ENCODE measurements around the gene NMNAT3. TPM values are rescaled to one million over a fixed set of nuclear protein-coding genes. Genes with fewer than 3 reads are reported as not detected.
"Not testable (repeated sequence)": the region's sequence is repeated elsewhere in the genome, so short reads cannot be mapped to it uniquely, and the experiment has no call there.

The NMNAT3 gene
- polyA plus RNA-seq, 5 donors, result 5.0 to 6.8 (median 6.3) TPM

- DNase-seq, result no peak
These were observed 39.3 kb downstream of the NMNAT3 start for GRCh38 chr3:139638518-139638917.

GRCh38 chr3:139636511-139636910 is 41.3 kb downstream of the NMNAT3 start:
- peak; percentile 17 to 24 for DNase-seq

DNA sequence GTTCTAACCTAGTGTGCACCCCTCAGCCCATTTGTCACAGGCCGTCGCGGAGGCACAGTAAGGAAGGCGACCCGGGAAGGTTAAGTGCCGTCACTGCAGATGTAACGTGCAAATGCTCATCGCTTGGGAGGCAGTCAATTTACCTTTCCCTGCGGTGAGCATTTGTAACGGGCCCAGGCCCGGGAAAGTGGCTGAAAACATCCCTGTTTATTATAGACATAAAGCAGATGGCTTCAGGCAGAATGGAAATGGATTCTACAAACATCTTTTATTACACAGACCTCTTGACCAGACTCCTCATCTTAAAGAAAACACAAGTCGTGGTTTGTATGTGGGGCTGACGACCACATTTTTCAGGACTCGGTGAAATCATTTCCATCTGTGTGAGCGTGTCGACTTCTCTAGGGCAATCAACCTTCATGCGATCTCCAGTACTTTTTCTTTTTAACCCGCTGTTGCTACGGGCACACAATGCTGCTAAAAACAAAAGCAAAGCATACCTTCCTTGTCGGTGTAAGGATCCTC is 43.6 kb downstream of the NMNAT3 start:
- DNase-seq, result no peak

DNA sequence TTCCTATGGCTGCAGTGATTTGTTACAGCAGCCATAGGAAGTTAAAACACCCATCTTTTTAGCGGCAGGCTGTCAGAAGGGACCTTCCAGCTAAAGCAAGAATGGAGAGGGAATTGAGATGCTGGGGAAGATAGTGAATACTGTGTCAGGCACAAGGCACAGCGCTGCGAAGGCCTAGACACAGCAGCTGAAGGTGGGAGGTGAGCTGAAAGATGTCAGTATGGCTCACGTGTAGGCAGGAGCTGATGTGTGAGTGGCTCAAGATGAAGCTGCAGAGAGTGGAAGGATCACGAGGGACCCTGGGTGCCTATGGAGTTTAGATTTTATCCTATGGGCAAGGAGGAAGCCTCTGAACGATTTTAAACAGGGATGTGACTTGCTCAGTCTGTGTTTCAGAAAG is 44.3 kb downstream of the NMNAT3 start:
- DNase-seq, result no peak

DNA sequence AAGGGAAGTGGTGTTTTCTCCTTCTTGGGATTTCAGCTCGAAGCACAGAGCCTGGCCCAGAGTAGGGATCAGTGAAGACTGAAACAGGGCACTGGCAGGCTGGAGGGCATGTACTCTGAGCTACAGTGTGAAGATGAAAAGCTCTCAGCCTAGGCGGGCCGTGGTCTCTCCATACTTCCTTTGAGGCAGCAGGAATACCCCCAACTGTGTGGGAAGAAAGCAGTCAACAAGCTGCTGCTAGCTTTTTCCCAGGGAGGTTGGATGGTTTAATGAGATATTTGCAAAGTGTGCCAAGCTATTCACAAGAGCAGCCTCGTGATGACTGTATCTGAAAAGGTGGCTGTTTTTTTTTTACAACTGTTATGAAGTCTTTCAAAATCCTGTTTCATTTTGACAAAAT is 47.2 kb downstream of the NMNAT3 start:
- DNase-seq, result no peak

- no peak for DNase-seq
These were observed 48.7 kb downstream of the NMNAT3 start for GRCh38 chr3:139629033-139629432.

GRCh38 chr3:139627759-139628158 is 50.0 kb downstream of the NMNAT3 start:
- DNase-seq, result no peak

GRCh38 chr3:139620438-139620837 is 57.3 kb downstream of the NMNAT3 start:
- DNase-seq, result no peak

DNA sequence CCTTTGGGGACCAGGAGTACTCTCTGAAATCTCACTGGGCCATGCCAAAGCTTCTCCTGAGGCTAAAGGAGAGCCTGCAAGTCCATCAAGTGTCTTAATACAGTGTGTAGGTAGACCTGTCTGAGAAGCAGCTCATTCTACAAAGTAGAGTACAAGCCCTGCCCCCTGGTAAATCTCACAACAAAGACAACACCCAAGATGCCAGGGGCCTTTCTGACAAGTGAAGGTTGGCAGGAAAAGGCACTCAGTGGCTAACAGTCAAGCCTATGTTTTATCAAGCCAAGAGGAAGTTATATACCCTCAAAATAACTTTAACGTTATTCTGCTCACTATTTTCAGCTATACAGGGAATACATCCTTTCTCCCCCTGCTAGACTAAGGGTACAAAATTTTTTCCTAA is 58.3 kb downstream of the NMNAT3 start:
- DNase-seq, result no peak

GRCh38 chr3:139617672-139618268 is 60.0 kb downstream of the NMNAT3 start:
- DNase-seq, result no peak

- DNase-seq, result no peak
These were observed 66.2 kb downstream of the NMNAT3 start for GRCh38 chr3:139611528-139611927.

DNA sequence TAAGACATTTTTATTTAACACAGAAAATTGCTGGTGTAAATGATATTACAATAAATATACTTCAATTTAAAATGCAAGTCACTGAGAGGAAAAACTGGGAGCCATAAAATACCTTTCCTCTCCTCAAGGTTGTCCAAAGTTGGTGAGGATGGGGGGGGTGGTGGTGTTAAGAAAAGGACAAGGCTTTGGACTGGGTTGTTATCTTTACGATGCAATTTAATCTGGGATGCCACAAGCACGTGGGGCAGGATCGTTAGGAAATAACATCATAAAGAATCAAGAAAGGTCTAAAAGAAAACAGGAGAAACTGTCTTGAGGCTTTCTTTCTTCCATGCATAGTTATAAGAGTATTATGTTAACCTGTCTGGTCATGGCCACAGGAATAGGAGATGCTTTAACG is 66.9 kb downstream of the NMNAT3 start:
- DNase-seq, result no peak

DNA sequence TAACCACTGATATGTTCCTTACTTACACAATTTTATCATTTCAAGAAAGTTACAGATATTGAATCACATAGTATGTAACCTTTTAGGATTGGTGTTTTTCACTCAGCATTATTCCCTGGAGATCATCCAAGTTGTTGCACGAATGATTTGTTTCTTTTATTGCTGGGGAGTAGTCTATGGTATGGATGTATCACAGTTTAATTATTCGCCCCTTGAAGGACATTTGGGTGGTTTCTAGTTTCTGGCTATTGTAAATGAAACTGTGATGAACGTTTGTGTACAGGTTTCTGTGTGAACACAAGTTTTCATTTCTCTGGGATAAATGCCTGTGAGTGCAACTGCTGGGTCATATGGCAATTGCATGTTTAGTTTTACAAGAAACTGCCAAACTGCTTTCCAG is 68.8 kb downstream of the NMNAT3 start:
- no peak for DNase-seq

DNA sequence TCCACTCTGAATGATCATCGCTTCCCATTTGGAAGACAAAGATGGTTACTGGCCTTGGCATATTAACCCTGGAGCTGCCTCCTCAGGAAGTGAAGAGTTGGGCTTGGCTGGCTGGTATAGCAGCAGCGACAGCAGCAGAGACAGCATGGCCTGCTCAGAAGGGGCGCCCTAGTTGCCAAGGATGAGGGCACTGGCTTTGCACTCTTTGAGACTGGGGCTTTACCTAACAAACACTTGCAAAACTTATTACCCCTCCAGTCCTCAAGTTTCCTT is 69.7 kb downstream of the NMNAT3 start:
- DNase-seq, result no peak

DNA sequence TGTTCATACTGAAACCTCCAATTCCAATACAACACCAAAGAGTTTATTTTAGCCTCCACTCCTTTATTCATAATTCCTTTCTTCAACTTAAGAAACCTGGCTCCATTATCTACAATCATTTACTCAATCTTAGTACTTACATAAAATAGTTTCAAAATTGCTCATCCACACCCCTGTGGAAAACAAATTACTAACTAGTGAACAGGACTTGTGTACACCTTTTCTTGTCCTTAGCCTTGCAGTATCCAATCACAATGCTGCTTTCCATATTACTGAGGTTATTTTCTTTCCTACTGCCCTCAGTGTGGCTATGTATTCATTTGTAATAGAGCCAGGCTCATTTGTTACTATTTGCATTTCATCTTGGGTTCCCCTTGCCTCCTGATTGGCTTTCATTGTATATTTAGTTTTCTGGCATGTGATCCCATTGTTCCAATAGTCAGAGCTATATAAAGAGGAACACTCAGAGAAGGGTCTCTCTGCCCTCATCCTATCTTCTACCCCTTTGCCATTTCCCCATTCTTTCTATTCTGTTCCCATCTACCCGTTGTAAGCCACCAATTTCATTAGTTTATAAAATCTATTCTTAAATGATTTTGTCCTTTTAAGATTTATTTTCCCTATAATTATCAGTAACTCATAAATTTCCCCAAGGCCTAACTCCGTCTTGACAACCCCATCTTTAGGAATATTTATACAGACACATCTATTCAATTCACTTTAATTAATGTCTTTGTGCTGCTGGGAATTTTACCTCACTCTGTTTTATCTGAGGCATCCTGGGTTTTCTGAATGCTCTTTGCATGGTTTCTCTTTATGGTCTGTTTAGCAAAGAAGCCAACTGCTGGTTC is 70.3 kb downstream of the NMNAT3 start:
- no peak for DNase-seq

DNA sequence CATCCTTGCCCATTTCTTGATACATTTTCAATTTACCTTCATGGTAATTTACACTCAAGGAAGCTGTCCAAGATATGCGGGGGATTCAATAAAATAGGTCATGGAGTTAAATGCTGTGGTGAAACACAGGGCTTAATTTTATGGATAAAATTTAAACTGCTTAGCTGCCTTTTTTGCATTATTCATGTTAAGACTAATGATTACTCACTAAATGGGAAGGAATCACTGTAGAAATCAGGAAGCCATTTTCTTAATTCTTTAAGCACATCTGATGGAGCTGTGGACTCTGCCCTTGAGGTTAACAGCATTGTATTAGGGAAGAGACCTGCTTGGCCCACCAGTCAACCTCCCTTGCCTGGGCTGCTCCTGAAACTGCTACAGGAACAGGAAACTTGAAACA is 75.8 kb downstream of the NMNAT3 start:
- no peak for DNase-seq

DNA sequence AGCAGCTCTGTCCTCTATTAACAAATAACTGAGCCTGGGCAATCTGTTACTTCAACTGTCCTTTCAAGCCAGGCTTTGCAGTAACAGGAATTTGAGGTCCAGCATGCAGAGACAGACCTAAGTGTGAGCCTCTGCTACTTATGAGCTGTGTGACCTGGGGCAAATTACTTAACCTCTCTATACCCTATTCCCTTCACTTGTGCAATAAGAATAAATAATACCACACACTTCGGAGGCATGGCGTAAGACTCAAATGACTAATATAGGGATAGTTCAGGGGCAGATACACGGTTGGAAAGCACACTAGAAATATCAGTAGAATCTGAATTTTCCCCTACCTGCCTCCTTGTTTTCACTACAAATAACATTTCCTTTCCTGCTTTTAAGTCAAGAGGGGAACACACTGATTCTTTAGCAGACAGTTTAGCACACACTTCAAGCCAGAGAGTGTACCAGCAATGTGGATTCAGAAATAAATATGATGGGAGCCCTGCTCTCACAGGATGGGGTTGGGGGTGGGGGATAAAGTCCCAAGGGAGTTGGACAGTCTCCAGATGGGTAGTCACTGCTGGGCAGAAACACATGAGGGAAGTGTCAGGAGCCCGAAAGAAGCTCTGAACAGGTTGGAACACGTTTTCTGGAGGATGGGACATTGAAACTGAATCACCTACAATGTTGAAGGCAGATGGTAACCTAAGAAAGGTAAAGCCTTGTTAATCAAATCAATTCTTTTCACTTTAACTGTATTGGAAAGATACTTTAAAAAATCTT is 76.4 kb downstream of the NMNAT3 start:
- no peak for DNase-seq

DNA sequence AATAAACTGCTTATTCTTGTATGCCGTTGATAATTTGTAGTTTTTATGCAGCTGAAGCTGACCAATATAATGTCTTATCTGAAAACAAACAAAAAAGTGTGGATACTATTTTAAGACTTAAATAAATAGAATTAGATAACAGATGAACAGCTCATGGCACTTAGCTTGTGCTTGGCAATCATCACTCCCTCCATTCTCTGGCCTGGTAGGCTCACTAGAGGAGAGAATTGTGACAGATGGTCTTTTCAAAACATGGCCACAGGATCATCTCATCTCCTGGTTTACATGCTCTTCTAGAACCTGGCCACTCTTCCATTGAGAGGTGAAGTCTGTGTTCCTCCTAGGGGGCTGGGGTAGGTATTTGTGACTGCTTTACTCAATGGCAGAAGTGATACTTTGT is 79.8 kb downstream of the NMNAT3 start:
- no peak for DNase-seq

DNA sequence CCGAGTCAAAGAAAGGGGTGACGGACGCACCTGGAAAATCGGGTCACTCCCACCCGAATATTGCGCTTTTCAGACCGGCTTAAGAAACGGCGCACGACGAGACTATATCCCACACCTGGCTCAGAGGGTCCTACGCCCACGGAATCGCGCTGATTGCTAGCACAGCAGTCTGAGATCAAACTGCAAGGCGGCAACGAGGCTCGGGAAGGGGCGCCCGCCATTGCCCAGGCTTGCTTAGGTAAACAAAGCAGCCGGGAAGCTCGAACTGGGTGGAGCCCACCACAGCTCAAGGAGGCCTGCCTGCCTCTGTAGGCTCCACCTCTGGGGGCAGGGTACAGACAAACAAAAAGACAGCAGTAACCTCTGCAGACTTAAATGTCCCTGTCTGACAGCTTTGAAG is 86.6 kb downstream of the NMNAT3 start:
- DNase-seq, result not testable (repeated sequence)

DNA sequence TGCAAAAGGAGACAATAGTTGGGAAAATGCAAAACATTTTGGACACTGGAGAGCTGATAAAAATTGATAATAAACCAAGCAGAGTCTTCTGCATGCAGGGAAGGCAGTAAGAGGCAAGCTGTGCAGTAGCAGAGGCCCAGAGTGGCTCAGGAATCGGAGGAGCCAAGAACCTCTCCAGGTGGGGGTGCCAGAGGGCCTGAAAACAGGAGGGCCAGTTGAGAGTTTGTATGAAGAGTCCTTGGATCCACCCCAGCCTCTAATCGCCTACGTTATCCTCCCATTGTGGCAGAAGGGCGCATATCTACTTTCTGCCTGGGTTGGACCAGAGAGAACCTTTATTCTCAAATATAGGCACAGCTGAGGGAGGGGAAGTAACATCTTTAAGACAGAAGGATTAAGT is 89.3 kb downstream of the NMNAT3 start:
- DNase-seq, result no peak

- no peak for DNase-seq
These were observed 90.0 kb downstream of the NMNAT3 start for GRCh38 chr3:139587797-139588196.

- no peak for DNase-seq
These were observed 91.3 kb downstream of the NMNAT3 start for GRCh38 chr3:139586420-139587017.
